ENCODE results near the gene RPS16. TPM values are rescaled to one million over a fixed set of nuclear protein-coding genes. Genes with fewer than 3 reads are reported as not detected.

The RPS16 gene
- total and polyA plus RNA-seq, 9 of the 15 experiments (the other 6 are each of a cell fraction or from before 2014, with no cell fraction given), result 82.6 to 3,671 (median 2,204) TPM

DNA sequence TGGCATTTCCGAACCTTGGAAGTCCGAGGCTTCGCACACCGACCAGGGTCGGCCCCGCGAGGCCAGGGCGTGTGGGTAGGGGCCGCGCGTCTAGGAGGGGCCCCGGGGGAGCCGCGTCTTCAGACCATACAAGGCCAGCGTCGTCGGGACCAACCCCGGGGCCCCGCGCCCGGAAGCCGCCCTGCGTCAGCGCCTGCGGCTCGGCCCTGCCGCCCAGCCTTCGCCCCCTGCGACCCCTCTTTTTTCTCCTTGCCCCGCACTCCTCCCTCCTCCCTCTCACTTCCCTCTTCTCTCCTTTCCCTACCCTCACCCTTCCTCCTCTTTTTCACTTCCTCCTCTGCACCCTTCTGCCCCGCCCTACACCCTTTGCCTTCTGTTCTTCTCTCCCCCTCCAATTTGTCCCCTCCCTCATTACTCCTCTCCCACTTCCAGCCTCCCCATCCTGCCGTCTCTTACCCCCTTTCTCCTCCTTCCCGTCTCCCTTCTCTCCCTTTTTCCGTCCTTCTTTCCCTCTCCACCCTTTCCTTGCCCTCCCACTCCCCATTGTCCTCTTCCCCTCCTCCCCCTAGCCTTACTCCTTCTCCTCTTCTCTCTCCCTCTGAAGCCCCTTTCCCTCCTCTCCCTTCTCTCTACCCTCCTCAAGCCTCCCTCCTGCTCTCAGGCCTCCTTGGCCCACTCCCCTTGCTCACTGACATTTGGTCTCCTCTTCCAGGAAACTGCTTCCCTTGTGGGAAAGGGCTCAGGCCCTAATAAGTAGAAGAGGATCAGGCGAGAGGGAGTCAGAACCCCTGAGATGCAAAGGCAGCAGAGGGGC, 25.5 kb downstream of the RPS16 start (continued):
- TF ChIP-seq, protein P1, sequence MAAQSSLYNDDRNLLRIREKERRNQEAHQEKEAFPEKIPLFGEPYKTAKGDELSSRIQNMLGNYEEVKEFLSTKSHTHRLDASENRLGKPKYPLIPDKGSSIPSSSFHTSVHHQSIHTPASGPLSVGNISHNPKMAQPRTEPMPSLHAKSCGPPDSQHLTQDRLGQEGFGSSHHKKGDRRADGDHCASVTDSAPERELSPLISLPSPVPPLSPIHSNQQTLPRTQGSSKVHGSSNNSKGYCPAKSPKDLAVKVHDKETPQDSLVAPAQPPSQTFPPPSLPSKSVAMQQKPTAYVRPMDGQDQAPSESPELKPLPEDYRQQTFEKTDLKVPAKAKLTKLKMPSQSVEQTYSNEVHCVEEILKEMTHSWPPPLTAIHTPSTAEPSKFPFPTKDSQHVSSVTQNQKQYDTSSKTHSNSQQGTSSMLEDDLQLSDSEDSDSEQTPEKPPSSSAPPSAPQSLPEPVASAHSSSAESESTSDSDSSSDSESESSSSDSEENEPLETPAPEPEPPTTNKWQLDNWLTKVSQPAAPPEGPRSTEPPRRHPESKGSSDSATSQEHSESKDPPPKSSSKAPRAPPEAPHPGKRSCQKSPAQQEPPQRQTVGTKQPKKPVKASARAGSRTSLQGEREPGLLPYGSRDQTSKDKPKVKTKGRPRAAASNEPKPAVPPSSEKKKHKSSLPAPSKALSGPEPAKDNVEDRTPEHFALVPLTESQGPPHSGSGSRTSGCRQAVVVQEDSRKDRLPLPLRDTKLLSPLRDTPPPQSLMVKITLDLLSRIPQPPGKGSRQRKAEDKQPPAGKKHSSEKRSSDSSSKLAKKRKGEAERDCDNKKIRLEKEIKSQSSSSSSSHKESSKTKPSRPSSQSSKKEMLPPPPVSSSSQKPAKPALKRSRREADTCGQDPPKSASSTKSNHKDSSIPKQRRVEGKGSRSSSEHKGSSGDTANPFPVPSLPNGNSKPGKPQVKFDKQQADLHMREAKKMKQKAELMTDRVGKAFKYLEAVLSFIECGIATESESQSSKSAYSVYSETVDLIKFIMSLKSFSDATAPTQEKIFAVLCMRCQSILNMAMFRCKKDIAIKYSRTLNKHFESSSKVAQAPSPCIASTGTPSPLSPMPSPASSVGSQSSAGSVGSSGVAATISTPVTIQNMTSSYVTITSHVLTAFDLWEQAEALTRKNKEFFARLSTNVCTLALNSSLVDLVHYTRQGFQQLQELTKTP (IDR thresholded peaks at IDR 0.05; ENCODE audit: low read depth in 1 of 2, partially characterized antibody in 2 of 2), result peak; percentile 71 to 88
- TF ChIP-seq CBX3 (IDR thresholded peaks at IDR 0.05; ENCODE audit: borderline replicate concordance in 1 of 2, low read length in 2 of 2) (no peak), TRIM24 (IDR thresholded peaks at IDR 0.05) (peak; percentile 28 to 59; a peak in 1 of 4 replicates), RBM25 (IDR thresholded peaks at IDR 0.05; ENCODE audit: low read depth, low read length, severe bottlenecking) (no peak), TBP (optimal IDR thresholded peaks at IDR 0.05; ENCODE audit: low read depth, low read length) (peak; percentile 27), PYGO2 (tag; IDR thresholded peaks at IDR 0.05) (no peak), PPARD (CRISPR knock-in tag; IDR thresholded peaks at IDR 0.05) (no peak), NRF1 (conservative IDR thresholded peaks at IDR 0.05 in 1 of 2, IDR thresholded peaks at IDR 0.05 in 1 of 2) (peak; percentile 45 to 50; a peak in 3 of 4 replicates), PHB (CRISPR knock-in tag; IDR thresholded peaks at IDR 0.05) (peak; percentile 64; the same call in 1 of the 2 replicates), CTCFL (IDR thresholded peaks at IDR 0.05; ENCODE audit: borderline replicate concordance, insufficient read depth, low read depth, low read length, poor library complexity, severe bottlenecking) (no peak), NCOR1 (IDR thresholded peaks at IDR 0.05) (peak; percentile 61), ZNF24 (IDR thresholded peaks at IDR 0.05) (no peak), STAT5A (IDR thresholded peaks at IDR 0.05; ENCODE audit: borderline replicate concordance, low read length) (no peak), MEF2D (tag; conservative IDR thresholded peaks at IDR 0.05; ENCODE audit: low read depth) (0 out of 2 replicates have a peak, but pooled peaks have one; percentile 32), SREBF2 (CRISPR knock-in tag; IDR thresholded peaks at IDR 0.05) (no peak), SREBF1 (IDR thresholded peaks at IDR 0.05; ENCODE audit: borderline replicate concordance, low read depth, low read length) (no peak), ZKSCAN3 (CRISPR knock-in tag; IDR thresholded peaks at IDR 0.05) (no peak)
- TF ChIP-seq, protein P2, sequence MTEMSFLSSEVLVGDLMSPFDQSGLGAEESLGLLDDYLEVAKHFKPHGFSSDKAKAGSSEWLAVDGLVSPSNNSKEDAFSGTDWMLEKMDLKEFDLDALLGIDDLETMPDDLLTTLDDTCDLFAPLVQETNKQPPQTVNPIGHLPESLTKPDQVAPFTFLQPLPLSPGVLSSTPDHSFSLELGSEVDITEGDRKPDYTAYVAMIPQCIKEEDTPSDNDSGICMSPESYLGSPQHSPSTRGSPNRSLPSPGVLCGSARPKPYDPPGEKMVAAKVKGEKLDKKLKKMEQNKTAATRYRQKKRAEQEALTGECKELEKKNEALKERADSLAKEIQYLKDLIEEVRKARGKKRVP (CRISPR knock-in tag; IDR thresholded peaks at IDR 0.05), result no peak
- TF ChIP-seq, protein P3, sequence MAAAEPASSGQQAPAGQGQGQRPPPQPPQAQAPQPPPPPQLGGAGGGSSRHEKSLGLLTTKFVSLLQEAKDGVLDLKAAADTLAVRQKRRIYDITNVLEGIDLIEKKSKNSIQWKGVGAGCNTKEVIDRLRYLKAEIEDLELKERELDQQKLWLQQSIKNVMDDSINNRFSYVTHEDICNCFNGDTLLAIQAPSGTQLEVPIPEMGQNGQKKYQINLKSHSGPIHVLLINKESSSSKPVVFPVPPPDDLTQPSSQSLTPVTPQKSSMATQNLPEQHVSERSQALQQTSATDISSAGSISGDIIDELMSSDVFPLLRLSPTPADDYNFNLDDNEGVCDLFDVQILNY (CRISPR knock-in tag; IDR thresholded peaks at IDR 0.05), result no peak

Data from K562 (cell line).